Urinary bladder (tissue), 4 donors: ENCODE measurements around the gene DLG5. TPM values are rescaled to one million over a fixed set of nuclear protein-coding genes. Genes with fewer than 3 reads are reported as not detected.

Experiments
- DNase-seq: peaks from one replicate; pipeline ENCODE4 v3.0.0-alpha.2; 2015; ENCODE audit errors: extremely low spot score
- H3K27ac ChIP-seq: one replicate; pipeline ENCODE4 v1.5.1; 2013; ENCODE audit warnings: low read depth, mild to moderate bottlenecking, moderate library complexity
- H3K36me3 ChIP-seq: one replicate; pipeline ENCODE4 v1.6.1; 2013; ENCODE audit warnings: mild to moderate bottlenecking, moderate library complexity; ENCODE audit not compliant: insufficient read depth
- H3K4me1 ChIP-seq: one replicate; pipeline ENCODE4 v1.6.1; 2013; ENCODE audit warnings: mild to moderate bottlenecking, moderate library complexity; ENCODE audit not compliant: insufficient read depth
- H3K4me3 ChIP-seq: one replicate; pipeline ENCODE4 v1.5.1; 2013; ENCODE audit warnings: low read depth, low read length
- WGBS: extraction: QIAGEN DNeasy Blood & Tissue Kit; methylation state at CpG from one replicate; pipeline ENCODE4 v1.1.7; 2013; 5-methylcytosine and 5-hydroxymethylcytosine counted together
- polyA plus RNA-seq: library from polyadenylated mRNA; stranded (reverse); fragments of 200-250 nt; gene quantifications from one replicate; pipeline ENCODE4 v1.2.3, GENCODE V29; 2013
- total RNA-seq: library from RNA; depleted of rRNA; stranded (reverse); fragments of >200 nt; gene quantifications from one replicate; pipeline ENCODE4 v1.2.3, GENCODE V29; 2014
- donor health status: healthy with polysubstance abuse.
- donor health status: healthy.

The DLG5 gene
- total and polyA plus RNA-seq, 2 donors: 30.3 to 36.9 TPM

DNA sequence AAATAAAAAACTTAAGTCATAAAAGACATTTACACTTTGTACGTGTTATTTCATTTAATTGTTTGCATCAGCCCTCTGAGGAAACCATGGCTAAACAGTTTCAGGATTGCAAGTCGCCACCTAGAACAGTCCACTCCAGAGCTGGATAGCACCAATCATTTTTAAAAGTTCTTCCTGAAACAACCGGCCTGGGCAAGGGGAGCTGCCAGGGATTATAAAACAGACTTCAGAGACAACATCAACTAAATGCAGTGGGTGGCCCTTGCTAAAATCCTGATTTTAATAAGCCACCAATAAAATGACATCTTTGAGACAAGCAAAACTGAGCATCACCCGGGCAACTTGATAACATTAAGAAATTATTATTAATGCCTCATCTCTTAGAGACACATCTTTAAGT lies 13.5 kb downstream of the DLG5 start:
- Histone ChIP-seq H3K36me3 (no peaks in the 10 kb centered on the region), H3K4me3 (no peak overlapping the region), H3K4me1 (peaks cover 3% of the 10 kb centered on the region), H3K27ac (no peak overlapping the region)
- WGBS: 47% methylated on average over 4 of the region's 4 CpGs
- DNase-seq: no peak

DNA sequence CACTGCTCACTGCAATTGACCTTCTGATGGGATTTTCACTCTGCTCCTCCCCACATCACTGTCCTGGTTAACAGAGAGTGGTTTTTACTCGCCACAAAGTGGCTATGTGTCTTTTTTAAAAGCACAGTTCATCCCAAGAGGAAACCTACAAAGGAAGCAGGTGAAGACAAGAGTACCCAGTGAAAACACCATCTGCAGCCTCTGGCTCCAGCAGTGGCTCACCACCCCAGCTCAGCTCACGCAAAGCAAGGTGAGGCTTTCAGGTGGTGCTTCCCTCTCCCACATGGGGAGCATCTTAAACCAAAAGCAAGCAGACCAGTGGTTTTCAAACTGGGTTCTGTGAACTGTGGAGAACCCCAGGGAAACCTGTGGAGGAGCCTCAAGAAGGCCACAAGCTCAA lies 14.0 kb downstream of the DLG5 start:
- peaks cover 3% of the 10 kb centered on the region for H3K4me1 ChIP-seq
- H3K27ac ChIP-seq: no peak overlapping the region
- 93% methylated on average over 2 of the region's 2 CpGs for WGBS

DNA sequence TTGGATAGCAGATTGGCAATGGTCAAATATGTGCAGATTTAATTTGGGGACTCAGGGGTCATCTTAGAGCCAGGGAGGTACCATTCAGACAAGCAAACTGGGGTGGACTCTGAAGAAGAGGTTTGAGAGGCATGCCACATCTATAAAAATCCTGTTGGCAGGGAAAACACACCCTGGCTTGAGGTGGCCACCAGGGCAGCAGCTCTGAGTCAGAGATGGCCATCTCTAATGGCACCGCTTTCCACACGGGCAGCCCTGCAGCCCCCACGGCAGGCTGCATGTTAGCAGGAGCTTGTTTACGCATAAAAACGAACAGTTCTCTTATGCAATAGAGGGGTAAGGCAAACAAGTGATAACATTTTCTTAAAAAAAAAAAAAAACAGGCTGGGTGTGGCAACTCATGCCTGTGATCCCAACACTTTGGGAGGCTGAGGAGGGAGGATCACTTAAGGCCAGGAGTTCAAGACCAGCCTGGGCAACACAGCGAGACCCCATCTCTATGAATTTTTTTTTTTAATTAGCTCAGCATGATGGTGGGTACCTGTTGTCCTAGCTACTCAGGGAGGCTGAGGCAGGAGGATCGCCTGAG lies 14.9 kb downstream of the DLG5 start:
- Histone ChIP-seq H3K4me3 (no peak overlapping the region), H3K36me3 (no peaks in the 10 kb centered on the region), H3K4me1 (peaks cover 3% of the 10 kb centered on the region), H3K27ac (no peak overlapping the region)
- 72% methylated on average over 7 of the region's 7 CpGs for WGBS
- DNase-seq: no peak

More for the DNA sequence above, 14.0 kb downstream of the DLG5 start:
- Histone ChIP-seq H3K36me3 (no peaks in the 10 kb centered on the region), H3K4me3 (no peak overlapping the region)
- DNase-seq: no peak

DNA sequence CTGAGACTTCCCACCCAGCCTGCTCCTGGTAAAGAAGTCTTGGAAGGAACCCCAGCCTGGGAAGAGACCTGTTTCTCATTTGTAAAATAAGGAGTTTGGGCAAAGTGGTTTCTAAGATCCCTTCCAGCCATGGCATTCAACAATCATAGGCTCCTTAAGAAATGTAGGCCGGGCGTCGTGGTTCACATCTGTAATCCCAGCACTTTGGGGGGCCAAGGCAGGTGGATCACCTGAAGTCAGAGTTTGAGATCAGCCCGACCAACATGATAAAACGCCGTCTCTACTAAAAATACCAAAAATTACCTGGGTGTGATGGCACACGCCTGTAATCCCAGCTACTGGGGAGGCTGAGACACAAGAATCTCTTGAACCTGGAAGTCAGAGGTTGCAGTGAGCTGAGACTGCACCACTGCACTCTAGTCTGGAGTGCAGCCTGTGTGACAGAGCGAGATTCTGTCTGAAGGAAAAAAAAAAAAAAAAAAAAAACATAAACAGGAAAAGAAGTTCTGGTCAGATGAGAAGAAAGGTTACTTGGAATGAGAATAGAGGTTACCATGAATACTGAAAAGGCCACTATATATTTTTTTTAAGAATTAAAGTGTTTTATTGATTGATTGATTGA lies 15.9 kb downstream of the DLG5 start:
- no peak for DNase-seq
- no peak overlapping the region for H3K4me3 ChIP-seq
- H3K4me1 ChIP-seq: peaks cover 3% of the 10 kb centered on the region
- no peaks in the 10 kb centered on the region for H3K36me3 ChIP-seq
- 88% methylated on average over 8 of the region's 8 CpGs for whole genome bisulfite sequencing
- H3K27ac ChIP-seq: peak overlapping the region; percentile 55

DNA sequence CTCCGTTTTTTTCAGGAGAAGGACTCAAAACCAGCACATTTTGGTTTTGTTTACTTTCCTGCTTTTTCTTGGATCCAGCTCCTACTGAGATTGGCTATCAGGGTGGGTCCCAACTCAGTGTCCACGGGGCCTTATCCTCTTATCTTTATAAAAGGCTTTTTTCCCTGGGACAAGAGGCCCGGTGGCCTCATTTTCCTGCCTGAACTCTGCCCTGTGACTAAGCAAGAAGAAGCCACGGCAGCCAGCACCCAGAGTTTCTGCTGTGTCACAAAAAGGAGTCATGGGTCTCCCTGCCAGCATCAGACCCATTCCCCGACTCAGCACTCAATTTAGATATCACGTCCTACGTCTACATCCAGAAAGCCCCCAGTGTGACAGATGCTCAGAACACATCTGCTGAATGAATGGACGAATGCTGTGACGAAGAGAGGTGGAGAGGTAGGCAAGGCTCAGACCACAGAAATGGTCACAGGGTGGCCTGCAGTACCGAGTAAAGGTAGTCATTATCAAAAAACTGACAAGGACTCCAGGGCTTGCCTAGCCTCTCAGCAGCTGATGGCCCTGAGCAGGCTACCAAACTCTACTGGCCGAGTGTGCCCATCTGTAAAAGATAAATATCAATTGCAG lies 16.7 kb downstream of the DLG5 start:
- 43% methylated on average over 11 of the region's 11 CpGs for WGBS
- Histone ChIP-seq H3K27ac (peak overlapping the region; percentile 55), H3K4me1 (peaks cover 3% of the 10 kb centered on the region), H3K4me3 (no peak overlapping the region), H3K36me3 (no peaks in the 10 kb centered on the region)
- no peak for DNase-seq

DNA sequence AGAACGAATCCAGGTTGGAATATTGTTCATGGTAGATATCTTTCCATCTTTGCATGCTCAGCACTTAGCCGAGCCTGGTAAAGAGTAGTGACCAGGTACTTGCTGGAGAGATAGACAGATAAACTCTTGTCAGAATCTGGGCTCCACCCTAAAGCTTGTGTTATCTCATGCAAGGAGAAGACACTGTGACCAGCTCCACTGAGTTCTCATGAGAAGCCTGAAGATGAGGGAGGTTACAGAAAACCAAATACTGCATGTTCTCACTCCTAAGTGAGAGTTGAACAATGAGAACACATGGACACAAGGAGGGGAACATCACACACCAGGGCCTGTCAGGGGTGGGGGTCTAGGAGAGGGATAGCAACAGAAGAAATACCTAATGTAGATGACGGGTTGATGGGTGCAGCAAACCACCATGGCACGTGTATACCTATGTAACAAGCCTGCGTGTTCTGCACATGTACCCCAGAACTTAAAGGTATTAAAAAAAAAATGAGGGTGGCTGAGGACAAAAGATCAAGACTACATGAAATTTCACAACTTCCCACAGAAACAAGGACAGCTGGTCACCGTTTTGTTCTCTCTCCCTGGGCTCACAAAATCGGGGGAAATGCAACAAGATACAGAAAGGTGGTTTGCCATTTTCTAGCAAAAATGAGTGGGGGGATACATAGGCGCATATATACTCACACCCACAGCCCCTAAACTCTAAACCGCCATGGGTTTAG lies 17.4 kb downstream of the DLG5 start:
- Histone ChIP-seq H3K4me1 (peaks cover 3% of the 10 kb centered on the region), H3K36me3 (no peaks in the 10 kb centered on the region), H3K4me3 (no peak overlapping the region), H3K27ac (peak overlapping the region; percentile 35)
- 67% methylated on average over 9 of the region's 9 CpGs for WGBS
- DNase-seq: no peak

DNA sequence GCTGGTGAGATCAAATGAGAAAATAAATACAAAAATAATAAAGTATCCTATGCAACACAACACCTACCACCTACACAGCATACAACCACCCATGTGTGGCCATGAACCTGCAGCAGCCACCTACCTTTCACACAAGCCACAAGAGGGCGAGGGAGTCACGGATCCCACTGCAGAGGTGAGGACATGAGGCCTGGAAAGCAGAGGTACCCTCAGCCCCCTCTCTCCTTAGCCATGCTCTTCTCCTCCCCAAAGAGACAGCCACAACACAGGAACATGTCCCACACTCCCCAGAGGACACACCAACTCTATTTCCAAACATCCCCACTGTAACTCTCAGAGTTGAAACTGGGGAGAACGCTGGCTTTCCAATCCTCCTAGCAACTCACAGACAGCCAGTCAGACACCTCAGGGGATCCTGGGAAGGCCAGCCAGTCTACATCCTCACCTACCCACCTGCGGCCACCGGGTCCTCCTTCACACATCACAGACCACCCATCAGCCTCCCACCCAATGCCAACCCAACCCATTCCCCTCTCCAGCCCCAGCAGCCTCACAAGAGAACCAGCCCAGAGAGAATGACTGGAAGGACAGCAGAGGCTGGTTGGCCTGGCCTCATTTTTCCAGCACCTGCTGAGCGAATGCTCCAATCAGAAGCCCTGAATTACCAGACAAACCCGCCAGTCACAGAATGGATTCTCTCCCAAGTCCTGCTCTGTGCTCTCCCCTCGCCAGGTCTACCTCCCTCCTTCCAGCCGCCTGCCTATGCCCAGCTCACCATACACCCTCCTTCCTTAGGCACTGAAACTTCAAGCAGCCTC lies 18.4 kb downstream of the DLG5 start:
- no peak for DNase-seq
- no peak overlapping the region for H3K27ac ChIP-seq
- 94% methylated on average over 9 of the region's 9 CpGs for WGBS
- no peaks in the 10 kb centered on the region for H3K36me3 ChIP-seq
- H3K4me1 ChIP-seq: peaks cover 3% of the 10 kb centered on the region
- H3K4me3 ChIP-seq: no peak overlapping the region

DNA sequence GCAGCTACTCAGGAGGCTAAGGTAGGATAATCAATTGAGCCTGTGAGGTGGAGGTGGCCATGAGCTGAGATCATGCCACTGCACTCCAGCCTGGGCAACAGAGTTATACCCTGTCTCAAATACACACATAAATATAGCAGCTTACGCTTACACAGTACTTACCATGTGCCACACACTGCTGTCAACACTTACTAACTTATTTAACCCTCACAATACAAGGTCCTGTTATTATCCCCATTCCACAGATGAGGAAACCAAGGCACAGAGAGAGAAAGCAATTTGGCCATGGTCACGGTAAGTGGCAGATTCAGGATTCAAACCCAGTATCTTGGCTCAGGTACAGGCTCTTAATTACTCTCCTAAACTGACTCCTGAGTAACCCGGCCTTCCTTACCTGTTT lies 19.1 kb downstream of the DLG5 start:
- no peak for DNase-seq
- Histone ChIP-seq H3K36me3 (no peaks in the 10 kb centered on the region), H3K4me3 (no peak overlapping the region), H3K27ac (no peak overlapping the region), H3K4me1 (peaks cover 3% of the 10 kb centered on the region)
- WGBS: 93% methylated on average over 3 of the region's 3 CpGs

DNA sequence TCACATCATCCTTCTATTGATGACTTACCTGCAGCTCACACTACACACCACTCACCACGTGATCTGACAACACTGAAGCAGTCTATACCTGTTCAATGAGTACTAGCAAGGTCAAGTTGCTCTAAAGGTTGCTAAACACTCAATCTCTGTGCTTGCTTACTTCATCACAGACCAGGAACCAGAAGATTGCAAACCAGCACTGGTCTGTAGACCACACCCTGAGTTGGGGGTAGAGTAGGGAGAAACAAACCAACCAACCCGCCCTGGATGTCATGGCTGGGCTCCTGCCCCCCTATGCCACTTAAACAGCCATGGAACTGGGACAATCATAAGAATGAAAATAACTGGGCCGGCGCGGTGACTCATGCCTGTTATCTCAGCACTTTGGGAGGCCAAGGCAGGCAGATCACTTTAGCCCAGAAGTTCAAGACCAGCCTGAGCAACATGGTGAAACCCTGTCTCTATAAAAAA lies 19.6 kb downstream of the DLG5 start:
- H3K4me1 ChIP-seq: peaks cover 3% of the 10 kb centered on the region

DNA sequence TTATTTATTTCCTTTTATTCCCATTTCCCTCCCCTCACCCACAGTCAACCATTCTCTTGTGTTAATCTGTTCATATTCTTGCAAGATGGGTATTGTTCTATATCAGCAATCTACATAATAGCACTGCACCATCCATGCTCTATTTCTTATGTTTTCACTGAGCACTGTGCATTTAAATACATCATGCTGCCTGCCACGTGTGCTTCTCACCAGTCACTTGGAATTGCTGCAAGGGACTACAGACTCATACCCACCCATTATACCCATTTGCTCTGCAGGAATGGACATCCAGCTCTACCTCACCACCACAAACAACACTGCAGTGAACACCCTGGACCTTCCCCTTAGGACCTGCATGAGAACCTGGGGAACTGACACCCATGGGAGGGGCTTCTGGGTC lies 20.8 kb downstream of the DLG5 start:
- Histone ChIP-seq H3K4me3 (no peak overlapping the region), H3K27ac (no peak overlapping the region), H3K36me3 (no peaks in the 10 kb centered on the region), H3K4me1 (peaks cover 1% of the 10 kb centered on the region)
- 48% methylated on average over 1 of the region's 1 CpG for WGBS
- DNase-seq: no peak

More for the DNA sequence above, 19.6 kb downstream of the DLG5 start:
- H3K36me3 ChIP-seq: no peaks in the 10 kb centered on the region
- 86% methylated on average over 5 of the region's 5 CpGs for WGBS
- no peak overlapping the region for H3K4me3 ChIP-seq
- no peak for DNase-seq
- H3K27ac ChIP-seq: no peak overlapping the region

DNA sequence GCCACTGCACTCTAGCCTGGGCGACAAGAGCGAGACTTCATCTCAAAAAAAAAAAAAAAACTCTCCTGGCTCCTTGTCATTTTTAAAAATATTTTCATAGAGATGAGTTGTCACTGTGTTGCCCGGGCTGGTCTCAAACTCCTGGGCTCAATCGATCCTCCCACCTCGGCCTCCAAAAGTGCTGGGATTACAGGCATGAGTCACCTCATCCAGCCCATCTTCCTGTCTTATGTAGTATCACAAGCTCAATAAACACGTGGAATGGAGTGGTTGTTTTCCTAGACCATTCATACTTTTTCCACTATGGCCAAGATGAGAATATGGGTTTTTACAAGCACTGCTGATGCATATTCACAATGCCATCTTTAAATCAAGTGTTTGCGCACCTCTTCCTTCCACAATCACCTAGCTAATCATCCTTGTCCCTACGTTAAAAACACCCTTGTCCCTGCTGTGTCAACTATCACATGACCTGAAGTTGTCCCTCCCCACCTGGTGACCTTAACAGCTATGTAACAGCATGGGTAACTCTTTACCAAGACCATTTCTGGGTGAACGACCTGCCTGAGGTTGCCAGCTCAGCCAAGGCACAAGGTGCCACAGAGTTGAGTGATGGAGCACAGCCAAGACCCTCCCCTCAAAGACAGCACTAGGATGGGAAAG lies 21.3 kb downstream of the DLG5 start:
- DNase-seq: no peak
- WGBS: 81% methylated on average over 9 of the region's 9 CpGs
- H3K36me3 ChIP-seq: no peaks in the 10 kb centered on the region
- H3K4me1 ChIP-seq: peaks cover under 1% of the 10 kb centered on the region
- no peak overlapping the region for H3K4me3 ChIP-seq
- H3K27ac ChIP-seq: no peak overlapping the region

DNA sequence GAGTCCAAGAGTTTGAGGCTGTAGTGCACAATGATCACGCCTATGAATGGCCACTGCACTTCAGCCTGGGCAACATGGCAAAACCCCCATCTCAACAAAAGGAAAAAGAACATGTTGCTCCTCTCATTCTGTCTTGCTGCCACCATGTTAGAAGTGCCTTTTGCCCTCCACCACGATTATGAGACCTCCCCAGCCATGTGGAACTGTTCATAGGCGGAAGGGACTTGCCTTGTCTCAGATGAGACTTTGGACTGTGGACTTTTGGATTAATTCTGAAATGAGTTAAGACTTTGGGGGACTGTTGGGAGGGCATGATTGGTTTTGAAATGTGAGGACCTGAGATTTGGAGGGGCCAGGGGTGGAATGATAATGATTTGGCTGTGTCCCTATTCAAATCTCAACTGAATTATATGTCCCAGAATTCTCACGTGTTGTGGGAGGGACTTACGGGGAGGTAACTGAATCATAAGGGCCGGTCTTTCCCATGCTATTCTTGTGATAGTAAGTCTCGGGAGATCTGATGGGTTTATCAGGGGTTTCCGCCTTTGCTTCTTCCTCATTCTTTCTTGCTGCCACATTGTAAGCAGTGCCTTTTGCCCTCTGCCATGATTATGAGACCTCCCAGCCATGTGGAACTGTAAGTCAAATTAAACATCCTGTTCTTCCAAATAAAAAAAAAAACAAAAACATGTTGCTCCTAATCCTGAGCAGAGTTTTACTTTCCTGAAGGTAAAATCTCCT lies 22.3 kb downstream of the DLG5 start:
- peaks cover 3% of the 10 kb centered on the region for H3K4me1 ChIP-seq
- 86% methylated on average over 8 of the region's 8 CpGs for WGBS
- DNase-seq: no peak
- no peak overlapping the region for H3K27ac ChIP-seq
- H3K36me3 ChIP-seq: no peaks in the 10 kb centered on the region
- H3K4me3 ChIP-seq: no peak overlapping the region
